NB4 (cell line): Measurements from ENCODE around the gene GRIK3.

ENCODE experiments used
- CTCF ChIP-seq: IDR thresholded peaks from one replicate; pipeline ENCODE4 v1.5.1; 2012; ENCODE audit warnings: low read depth, low read length
- MYC ChIP-seq: IDR thresholded peaks from 2 replicates; pipeline ENCODE4 v1.6.1; 2011; ENCODE audit warnings: low read depth, low read length
- POLR2A ChIP-seq: IDR thresholded peaks from 2 replicates; pipeline ENCODE4 v1.6.1; 2011; ENCODE audit warnings: mild to moderate bottlenecking; ENCODE audit not compliant: insufficient read length; ENCODE audit errors: extremely low read depth
- TF ChIP-seq, protein P1 (sequence below): IDR thresholded peaks from 2 replicates; pipeline ENCODE4 v1.6.1; 2011; ENCODE audit warnings: low read depth, low read length

- no peak for TF ChIP-seq POLR2A
- no peak for TF ChIP-seq CTCF
- TF ChIP-seq, protein P1, sequence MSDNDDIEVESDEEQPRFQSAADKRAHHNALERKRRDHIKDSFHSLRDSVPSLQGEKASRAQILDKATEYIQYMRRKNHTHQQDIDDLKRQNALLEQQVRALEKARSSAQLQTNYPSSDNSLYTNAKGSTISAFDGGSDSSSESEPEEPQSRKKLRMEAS = no peak
- no peak for TF ChIP-seq MYC
Measured at GRCh38 chr1:36913484-36914060, 120.7 kb downstream of the GRIK3 start.
